Hematopoietic multipotent progenitor cell treated with erythropoietin and hydrocortisone succinate and interleukin-3 and kit ligand, for 6 days (in vitro differentiated cells): ENCODE data around the gene ABHD17A.
"Not testable (repeated sequence)": the region's sequence is repeated elsewhere in the genome, so short reads cannot be mapped to it uniquely, and the experiment has no call there.

Experiments
- DNase-seq: peaks from one replicate; pipeline ENCODE4 v3.0.0-alpha.2; 2015

ABHD17A gene

GRCh38 chr19:1908364-1908678 lies 23.0 kb upstream of the ABHD17A start:
- no peak for DNase-seq

GRCh38 chr19:1907563-1908363 lies 22.5 kb upstream of the ABHD17A start:
- DNase-seq = no peak

GRCh38 chr19:1906985-1907562 lies 21.8 kb upstream of the ABHD17A start:
- no peak for DNase-seq

- DNase-seq = no peak
Observed at GRCh38 chr19:1905863-1906375, 20.6 kb upstream of the ABHD17A start.

GRCh38 chr19:1905110-1905862 lies 20.0 kb upstream of the ABHD17A start, which contains the start of the genes ADAT3 and SCAMP4:
Gene ADAT3 (plus strand): TSS chr19:1905399. CDS start chr19:1912048, 6,649 bp downstream.
Gene SCAMP4 (plus strand): TSS chr19:1905399. CDS start chr19:1915020, 9,621 bp downstream.
- peak; percentile 99 for DNase-seq

- DNase-seq = no peak
Observed at GRCh38 chr19:1904860-1905109, 19.5 kb upstream of the ABHD17A start.

- DNase-seq = no peak
Observed at GRCh38 chr19:1902923-1903322, 17.6 kb upstream of the ABHD17A start.

GRCh38 chr19:1901940-1902404 lies 16.7 kb upstream of the ABHD17A start:
- DNase-seq = no peak

GRCh38 chr19:1896508-1896907 lies 11.2 kb upstream of the ABHD17A start:
- DNase-seq = peak; percentile 43

GRCh38 chr19:1893791-1894190 lies 8.5 kb upstream of the ABHD17A start:
- DNase-seq = no peak

- no peak for DNase-seq
Observed at GRCh38 chr19:1889907-1890306, 4.6 kb upstream of the ABHD17A start.

- DNase-seq = no peak
Observed at GRCh38 chr19:1888385-1888784, 3.1 kb upstream of the ABHD17A start.

- not testable (repeated sequence) for DNase-seq
Observed at GRCh38 chr19:1886360-1886759, 1.1 kb upstream of the ABHD17A start.

GRCh38 chr19:1884719-1885334 lies 469 bp downstream of the ABHD17A start:
- DNase-seq = no peak

GRCh38 chr19:1884291-1884718 lies 991 bp downstream of the ABHD17A start:
- DNase-seq = peak; percentile 56

GRCh38 chr19:1883784-1884183 lies 1.5 kb downstream of the ABHD17A start:
- peak; percentile 34 for DNase-seq

GRCh38 chr19:1882786-1883692 lies 2.3 kb downstream of the ABHD17A start:
- no peak for DNase-seq

- DNase-seq = peak; percentile 32
Observed at GRCh38 chr19:1882089-1882785, 3.1 kb downstream of the ABHD17A start.

GRCh38 chr19:1881393-1882088 lies 3.8 kb downstream of the ABHD17A start:
- DNase-seq = not testable (repeated sequence)

GRCh38 chr19:1880611-1881392 lies 4.5 kb downstream of the ABHD17A start:
- no peak for DNase-seq
